ENCODE results near the gene FAM120A. TPM values are rescaled to one million over a fixed set of nuclear protein-coding genes. Genes with fewer than 3 reads are reported as not detected.

FAM120A gene
- polyA plus RNA-seq, 1 experiment: 89.4 TPM

GRCh38 chr9:93595861-93596365 lies 144.4 kb downstream of the FAM120A start:
- ChIA-PET POLR2A (no interaction called here), CTCF (no interaction called here)
- no peaks in the 10 kb centered on the region for H3K36me3 ChIP-seq (ENCODE audit: control insufficient read depth, insufficient read depth, low read length)
- TF ChIP-seq, protein P1, sequence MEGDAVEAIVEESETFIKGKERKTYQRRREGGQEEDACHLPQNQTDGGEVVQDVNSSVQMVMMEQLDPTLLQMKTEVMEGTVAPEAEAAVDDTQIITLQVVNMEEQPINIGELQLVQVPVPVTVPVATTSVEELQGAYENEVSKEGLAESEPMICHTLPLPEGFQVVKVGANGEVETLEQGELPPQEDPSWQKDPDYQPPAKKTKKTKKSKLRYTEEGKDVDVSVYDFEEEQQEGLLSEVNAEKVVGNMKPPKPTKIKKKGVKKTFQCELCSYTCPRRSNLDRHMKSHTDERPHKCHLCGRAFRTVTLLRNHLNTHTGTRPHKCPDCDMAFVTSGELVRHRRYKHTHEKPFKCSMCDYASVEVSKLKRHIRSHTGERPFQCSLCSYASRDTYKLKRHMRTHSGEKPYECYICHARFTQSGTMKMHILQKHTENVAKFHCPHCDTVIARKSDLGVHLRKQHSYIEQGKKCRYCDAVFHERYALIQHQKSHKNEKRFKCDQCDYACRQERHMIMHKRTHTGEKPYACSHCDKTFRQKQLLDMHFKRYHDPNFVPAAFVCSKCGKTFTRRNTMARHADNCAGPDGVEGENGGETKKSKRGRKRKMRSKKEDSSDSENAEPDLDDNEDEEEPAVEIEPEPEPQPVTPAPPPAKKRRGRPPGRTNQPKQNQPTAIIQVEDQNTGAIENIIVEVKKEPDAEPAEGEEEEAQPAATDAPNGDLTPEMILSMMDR (IDR thresholded peaks at IDR 0.05; ENCODE audit: insufficient read depth, low read depth, low read length): no peak
- no peaks in the 10 kb centered on the region for H3K27me3 ChIP-seq (ENCODE audit: control insufficient read depth, insufficient read depth, low read length)
- DNase-seq (ENCODE audit: low read depth): no peak
- no peak overlapping the region for H3K4me3 ChIP-seq (ENCODE audit: low read depth, low read length)

DNA sequence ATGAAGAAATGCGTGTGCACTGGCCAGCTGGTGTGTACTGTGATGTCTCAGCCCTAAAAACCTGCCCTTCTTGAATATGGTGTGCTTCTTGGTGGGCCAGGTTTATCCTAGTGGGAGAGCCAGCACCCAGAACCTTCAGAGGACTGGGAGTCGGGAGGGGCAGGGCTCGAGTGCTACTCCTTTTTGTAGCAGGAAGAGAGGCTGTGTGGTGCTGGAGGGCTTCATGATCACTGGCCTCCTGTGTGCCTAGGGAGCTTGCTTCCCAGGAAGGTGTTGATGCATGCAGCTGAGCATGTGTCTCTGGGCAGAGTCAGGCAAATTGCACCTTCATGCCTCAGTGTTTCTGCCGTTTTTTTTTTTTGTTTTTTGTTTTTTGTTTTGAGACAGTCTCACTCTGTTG lies 144.9 kb downstream of the FAM120A start:
- ChIA-PET CTCF (no interaction called here), POLR2A (no interaction called here)
- Histone ChIP-seq H3K27me3 (ENCODE audit: control insufficient read depth, insufficient read depth, low read length) (no peaks in the 10 kb centered on the region), H3K36me3 (ENCODE audit: control insufficient read depth, insufficient read depth, low read length) (no peaks in the 10 kb centered on the region), H3K4me3 (ENCODE audit: low read depth, low read length) (no peak overlapping the region)
- no peak for DNase-seq (ENCODE audit: low read depth)
- TF ChIP-seq, protein P1 (IDR thresholded peaks at IDR 0.05; ENCODE audit: insufficient read depth, low read depth, low read length): no peak

- POLR2A ChIA-PET: no interaction called here
- no peak overlapping the region for H3K4me3 ChIP-seq (ENCODE audit: low read depth, low read length)
- TF ChIP-seq, protein P1 (IDR thresholded peaks at IDR 0.05; ENCODE audit: insufficient read depth, low read depth, low read length): no peak
- no peaks in the 10 kb centered on the region for H3K27me3 ChIP-seq (ENCODE audit: control insufficient read depth, insufficient read depth, low read length)
- H3K36me3 ChIP-seq (ENCODE audit: control insufficient read depth, insufficient read depth, low read length): no peaks in the 10 kb centered on the region
- CTCF ChIA-PET: no interaction called here
- DNase-seq (ENCODE audit: low read depth): no peak
These were observed 145.7 kb downstream of the FAM120A start for GRCh38 chr9:93597142-93597706.

- DNase-seq (ENCODE audit: low read depth): no peak
- H3K4me3 ChIP-seq (ENCODE audit: low read depth, low read length): no peak overlapping the region
- H3K27me3 ChIP-seq (ENCODE audit: control insufficient read depth, insufficient read depth, low read length): no peaks in the 10 kb centered on the region
- POLR2A ChIA-PET: no interaction called here
- CTCF ChIA-PET: no interaction called here
- TF ChIP-seq, protein P1 (IDR thresholded peaks at IDR 0.05; ENCODE audit: insufficient read depth, low read depth, low read length): no peak
- no peaks in the 10 kb centered on the region for H3K36me3 ChIP-seq (ENCODE audit: control insufficient read depth, insufficient read depth, low read length)
These were observed 146.6 kb downstream of the FAM120A start for GRCh38 chr9:93597871-93598646.

DNA sequence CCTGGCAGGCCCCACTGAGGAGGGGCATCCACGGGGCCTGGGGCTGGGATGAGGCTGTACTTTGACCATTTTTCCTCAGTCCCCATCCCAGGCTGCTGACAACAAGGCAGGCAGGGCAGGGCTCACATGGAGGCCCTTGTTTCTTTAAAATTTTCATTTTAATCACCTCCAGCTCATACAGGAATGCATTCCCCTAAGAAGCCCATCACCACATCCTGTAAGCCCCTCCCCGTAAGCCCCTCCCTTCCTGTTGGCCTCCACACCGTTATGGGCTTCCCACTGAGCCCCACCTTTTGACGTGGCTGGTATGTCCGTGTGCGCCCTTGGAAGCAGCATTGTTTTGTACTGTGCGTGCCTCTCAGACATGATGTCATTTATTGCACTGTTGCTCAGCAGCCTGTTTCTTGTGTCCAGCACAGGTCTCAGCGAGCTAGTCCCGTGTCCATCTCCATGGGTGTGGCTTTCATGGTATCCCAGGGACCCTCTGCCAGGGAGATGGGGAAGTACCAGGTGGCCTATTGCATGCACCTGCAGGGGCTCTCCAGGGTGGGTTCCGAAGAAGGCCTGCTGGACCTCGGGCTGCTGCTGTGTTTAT lies 147.3 kb downstream of the FAM120A start:
- CTCF ChIA-PET: no interaction called here

More for the DNA sequence above, 147.3 kb downstream of the FAM120A start:
- peak; percentile 37 for DNase-seq (ENCODE audit: low read depth)
- Histone ChIP-seq H3K27me3 (ENCODE audit: control insufficient read depth, insufficient read depth, low read length) (no peaks in the 10 kb centered on the region), H3K4me3 (ENCODE audit: low read depth, low read length) (no peak overlapping the region), H3K36me3 (ENCODE audit: control insufficient read depth, insufficient read depth, low read length) (no peaks in the 10 kb centered on the region)
- POLR2A ChIA-PET: no interaction called here
- TF ChIP-seq, protein P1 (IDR thresholded peaks at IDR 0.05; ENCODE audit: insufficient read depth, low read depth, low read length): no peak
